K562 (cell line): Measurements from ENCODE around the gene BNC2. TPM values are rescaled to one million over a fixed set of nuclear protein-coding genes. Genes with fewer than 3 reads are reported as not detected.

Experiments
- ATAC-seq: fragments of 200-7000 bp; cut with Tn5 transposase; 3 replicates; pipeline ENCODE4 v1.9.1; 2020; ENCODE audit warnings: moderate library complexity
- BruUV-seq: library from RNA; stranded (reverse); fragments of 400-500 nt; replicated peaks from 2 replicates; lab custom pipeline; 2021; lab: Mats Ljungman, UMichigan
- CTCF ChIA-PET: fragments of 300-600 bp; formaldehyde crosslinking; extraction: SDS; loops from one replicate; lab custom pipeline; 2021; ENCODE audit warnings: low intra/inter-chr PET ratio; lab: Yijun Ruan, JAX
- POLR2A ChIA-PET: fragments of 300-600, 350-650 bp; sonication (Branson Sonifier 250); formaldehyde crosslinking; extraction: SDS; loops from one replicate; lab custom pipeline; 2021; ENCODE audit warnings: antibody characterized with exemption, inconsistent platforms; lab: Yijun Ruan, JAX
- DNase-seq, 4 experiments: peaks; one replicate each; pipeline versions ENCODE4 v3.0.0 to v3.0.0-alpha.2; 2011 to 2018; ENCODE audit warnings: low spot score in 3 of 4, mixed read lengths in 3 of 4; ENCODE audit errors: extremely low read depth in 1 of 4
- FAIRE-seq: peaks from 2 replicates; lab custom pipeline; 2011; peaks lifted over from hg19 to GRCh38; lab: Jason Lieb, UNC
- H2AFZ ChIP-seq: 2 replicates; pipeline ENCODE4 v1.6.0; 2011; ENCODE audit warnings: low read depth, low read length, control low read depth, inconsistent platforms
- H3K27ac ChIP-seq: fragments of 200-600 bp; 3 replicates; pipeline ENCODE4 v1.8.0; 2011; ENCODE audit warnings: low read depth, mild to moderate bottlenecking, control low read depth, inconsistent platforms, low read length, moderate library complexity, mixed read lengths; ENCODE audit errors: extremely low read depth
- H3K27me3 ChIP-seq, 2 experiments: fragments of 300-600 bp in 1 of 2; 2 replicates in 1 of 2; 3 replicates in 1 of 2; pipeline versions ENCODE4 v1.6.0 to v1.8.0; 2011; ENCODE audit warnings: inconsistent platforms in 2 of 2, low read length in 2 of 2, mild to moderate bottlenecking in 1 of 2, mixed read lengths in 1 of 2, moderate library complexity in 1 of 2; ENCODE audit not compliant: control insufficient read depth in 2 of 2, insufficient read depth in 2 of 2
- H3K36me3 ChIP-seq: fragments of 300-600 bp; 3 replicates; pipeline ENCODE4 v1.8.0; 2011; ENCODE audit warnings: mild to moderate bottlenecking, low read length, inconsistent platforms; ENCODE audit not compliant: control insufficient read depth, insufficient read depth
- H3K4me1 ChIP-seq, 2 experiments: fragments of 200-600 bp in 1 of 2; replicated peaks in 1 of 2; 2 replicates in 1 of 2; 3 replicates in 1 of 2; pipeline versions ENCODE4 v1.5.1 to v1.8.0; 2011; ENCODE audit warnings: inconsistent platforms in 2 of 2, low read length in 2 of 2, mild to moderate bottlenecking in 1 of 2, mixed read lengths in 1 of 2, moderate library complexity in 1 of 2; ENCODE audit not compliant: control insufficient read depth in 2 of 2, insufficient read depth in 2 of 2
- H3K4me2 ChIP-seq: 2 replicates; pipeline ENCODE4 v1.6.1; 2011; ENCODE audit warnings: low read length, control low read depth, inconsistent platforms, mixed read lengths; ENCODE audit not compliant: insufficient read depth
- H3K4me3 ChIP-seq: fragments of 200-600 bp; sonication (generic), shearing (Covaris generic); 2 replicates; pipeline ENCODE4 v1.5.1; 2016; ENCODE audit warnings: control low read depth, inconsistent platforms
- H3K79me2 ChIP-seq: fragments of 200-600 bp; 3 replicates; pipeline ENCODE4 v1.8.0; 2011; ENCODE audit warnings: low read length, inconsistent platforms; ENCODE audit not compliant: control insufficient read depth, insufficient read depth
- H3K9ac ChIP-seq, 2 experiments: 2 replicates each; pipeline versions ENCODE4 v1.6.0 to v1.6.1; 2011; ENCODE audit warnings: low read depth in 2 of 2, low read length in 2 of 2, control low read depth in 1 of 2, inconsistent platforms in 1 of 2, mild to moderate bottlenecking in 1 of 2, mixed read lengths in 1 of 2; ENCODE audit not compliant: insufficient read depth in 1 of 2
- H3K9me1 ChIP-seq: one replicate; pipeline ENCODE4 v1.6.0; 2011; ENCODE audit warnings: inconsistent platforms, mild to moderate bottlenecking, low read length, moderate library complexity; ENCODE audit not compliant: control insufficient read depth, insufficient read depth
- H3K9me3 ChIP-seq: replicated peaks from 2 replicates; pipeline ENCODE4 v1.5.1; 2011; ENCODE audit warnings: low read depth, low read length, inconsistent platforms; ENCODE audit not compliant: control insufficient read depth, insufficient read depth
- H4K20me1 ChIP-seq: replicated peaks from 2 replicates; pipeline ENCODE4 v1.6.1; 2011; ENCODE audit warnings: low read length, inconsistent platforms, mixed read lengths; ENCODE audit not compliant: control insufficient read depth, insufficient read depth
- CEBPB ChIP-seq: fragments of 450-650 bp; IDR thresholded peaks from 2 replicates; pipeline ENCODE4 v1.6.1; 2016; ENCODE audit warnings: missing genetic modification characterization, missing compliant biosample characterization
- GATAD2A ChIP-seq: fragments of 450-650 bp; IDR thresholded peaks from 2 replicates; pipeline ENCODE4 v1.6.1; 2017
- HDAC2 ChIP-seq: fragments of 450-650 bp; IDR thresholded peaks from 2 replicates; pipeline ENCODE4 v1.6.1; 2016; ENCODE audit warnings: mild to moderate bottlenecking
- HOMEZ ChIP-seq: fragments of 250-450 bp; sonication (Bioruptor Pico); IDR thresholded peaks from 2 replicates; pipeline ENCODE4 v1.4.0; 2020; ENCODE audit warnings: mild to moderate bottlenecking, moderate library complexity
- KLF10 ChIP-seq: fragments of 250-450 bp; sonication (Bioruptor Pico); IDR thresholded peaks from 2 replicates; pipeline ENCODE4 v1.6.1; 2021; ENCODE audit warnings: matching md5 sums
- NCOA1 ChIP-seq: fragments of 450-650 bp; IDR thresholded peaks from 2 replicates; pipeline ENCODE4 v1.6.1; 2016; ENCODE audit warnings: low read depth
- POLR3A ChIP-seq: IDR thresholded peaks from 2 replicates; pipeline ENCODE4 v1.6.1; 2011; ENCODE audit warnings: borderline replicate concordance, mild to moderate bottlenecking, moderate library complexity; ENCODE audit not compliant: insufficient read length, insufficient read depth; ENCODE audit errors: extremely low read depth
- SNIP1 ChIP-seq: fragments of 450-650 bp; IDR thresholded peaks from 2 replicates; pipeline ENCODE4 v1.7.1; 2017; ENCODE audit warnings: low read depth, mild to moderate bottlenecking
- TAL1 ChIP-seq: fragments of 450-650 bp; IDR thresholded peaks from 2 replicates; pipeline ENCODE4 v1.6.1; 2016; ENCODE audit warnings: mild to moderate bottlenecking
- TEAD1 ChIP-seq, 2 experiments: fragments of 450-650 bp in 1 of 2; sonication (generic) in 1 of 2; formaldehyde crosslinking; IDR thresholded peaks; 2 replicates each; pipeline versions ENCODE4 v1.4.0 to v1.8.0; 2020 to 2022; ENCODE audit warnings: mild to moderate bottlenecking in 2 of 2, missing genetic modification reagents in 1 of 2
- USF2 ChIP-seq: sonication (generic); formaldehyde crosslinking; IDR thresholded peaks from 2 replicates; pipeline ENCODE4 v1.5.0; 2020; ENCODE audit warnings: missing genetic modification reagents
- ZFP1 ChIP-seq: fragments of 450-650 bp; formaldehyde crosslinking; IDR thresholded peaks from 2 replicates; pipeline ENCODE4 v1.4.0; 2020; ENCODE audit warnings: mild to moderate bottlenecking, mixed read lengths
- ZNF253 ChIP-seq: fragments of 250-450 bp; sonication (Bioruptor Pico); conservative IDR thresholded peaks from 2 replicates; pipeline ENCODE4 v1.6.1; 2021; ENCODE audit warnings: mild to moderate bottlenecking
- ZNF785 ChIP-seq: fragments of 250-450 bp; sonication (Bioruptor Pico); IDR thresholded peaks from 2 replicates; pipeline ENCODE4 v1.4.0; 2020; ENCODE audit warnings: mild to moderate bottlenecking
- ZNF830 ChIP-seq: fragments of 250-450 bp; sonication (Bioruptor Pico); IDR thresholded peaks from 2 replicates; pipeline ENCODE4 v1.5.0; 2021; ENCODE audit warnings: mild to moderate bottlenecking
- WGBS: fragments of 100-300 bp; shearing (Covaris generic); methylation state at CpG from one replicate; pipeline ENCODE4 v1.1.6; 2016; ENCODE audit warnings: low coverage, mixed read lengths; ENCODE audit not compliant: insufficient coverage; ENCODE audit errors: missing lambda C conversion rate; 5-methylcytosine and 5-hydroxymethylcytosine counted together
- in situ Hi-C: fragments of 300-500 bp; cut with MboI; formaldehyde crosslinking; loops from 4 replicates; pipeline ENCODE4 v1.15.0; 2018; ENCODE audit warnings: inconsistent platforms, mixed read lengths
- intact Hi-C: fragments of 100-400 bp; cut with micrococcal nuclease; formaldehyde crosslinking; loops from 2 replicates; pipeline ENCODE4 v1.14.2; 2022
- polyA plus RNA-seq, 8 experiments: library from polyadenylated mRNA; depleted of rRNA in 4 of 8; stranded (reverse) in 5 of 8; unstranded in 3 of 8; fragments of >200 nt; fragmentation: Nextera tagmentation in 2 of 8; fragmentation: Illumina TruSeq in 1 of 8; extraction: Ambion mirVana in 2 of 8; extraction: Trizol in 1 of 8; gene quantifications; 2 replicates each; pipeline versions ENCODE4 v1.2.1 to v1.2.3, GENCODE V29; 2011 to 2014; ENCODE audit warnings: inconsistent platforms in 1 of 8, missing spikeins in 1 of 8
- total RNA-seq, 7 experiments: library from RNA; depleted of rRNA in 6 of 7; stranded (reverse); fragments of >200 nt in 6 of 7; fragmentation: Illumina TruSeq in 2 of 7; extraction: Trizol in 2 of 7; gene quantifications; 2 replicates each; pipeline versions ENCODE4 v1.2.1 to v1.2.3, GENCODE V29; 2011 to 2021; ENCODE audit warnings: low replicate concordance in 1 of 7

BNC2 gene
- total and polyA plus RNA-seq, 9 of the 15 experiments (the other 6 are each of a cell fraction or from before 2014, with no cell fraction given), result not detected

GRCh38 chr9:16885931-16886330 is 15.5 kb upstream of the BNC2 start:
- CTCF ChIA-PET, result no interaction called here
- H3K4me2 ChIP-seq, result no peak overlapping the region
- no peaks in the 10 kb centered on the region for H3K27me3 ChIP-seq
- H3K9ac ChIP-seq, result no peak overlapping the region
- no peaks in the 10 kb centered on the region for H3K9me3 ChIP-seq
- TF ChIP-seq USF2 (CRISPR knock-in tag), result no peak
- TF ChIP-seq HDAC2, result no peak
- no peak for TF ChIP-seq GATAD2A
- TF ChIP-seq ZNF253 (CRISPR knock-in tag), result no peak
- TF ChIP-seq ZNF785, result no peak
- no peak for TF ChIP-seq NCOA1
- TF ChIP-seq ZFP1, result no peak
- TF ChIP-seq HOMEZ, result no peak
- no peak for TF ChIP-seq SNIP1
- TF ChIP-seq TEAD1 (CRISPR knock-in tag; IDR thresholded peaks at IDR 0.05), result no peak
- TF ChIP-seq POLR3A, result no peak
- TF ChIP-seq CEBPB (tag), result no peak
- TF ChIP-seq TAL1, result no peak
- TF ChIP-seq KLF10 (CRISPR knock-in tag), result no peak
- no peak for TF ChIP-seq ZNF830 (CRISPR knock-in tag)
- TF ChIP-seq, all 486 proteins: peak for 0
- no peak overlapping the region for H2AFZ ChIP-seq
- no peak overlapping the region for H3K27ac ChIP-seq
- H4K20me1 ChIP-seq, result no peaks in the 10 kb centered on the region
- BruUV-seq, result no TSS peak
- H3K4me3 ChIP-seq, result no peak overlapping the region
- WGBS, result 0% methylated on average over 4 of the region's 4 CpGs
- POLR2A ChIA-PET, result no interaction called here
- ATAC-seq (no peak), DNase-seq (no peak), FAIRE-seq (no peak)
- H3K9me1 ChIP-seq, result no peaks in the 10 kb centered on the region
- in situ Hi-C loops (no loop called here), intact Hi-C loops (no loop called here)
- no peaks in the 10 kb centered on the region for H3K4me1 ChIP-seq
- no peaks in the 10 kb centered on the region for H3K79me2 ChIP-seq
- no peaks in the 10 kb centered on the region for H3K36me3 ChIP-seq
